Fibroblast of gingiva (primary cell): Measurements from ENCODE around the gene KCNQ1.

ENCODE experiments used
- DNase-seq: peaks from one replicate; pipeline ENCODE4 v3.0.0-alpha.2; 2011; ENCODE audit warnings: low read depth

KCNQ1 gene

GRCh38 chr11:2685566-2686359 lies 241.0 kb downstream of the KCNQ1 start:
- DNase-seq: no peak

- DNase-seq: no peak
Observed at GRCh38 chr11:2686360-2687222, 241.8 kb downstream of the KCNQ1 start.

- DNase-seq: no peak
Observed at GRCh38 chr11:2687223-2687530, 242.4 kb downstream of the KCNQ1 start.

- no peak for DNase-seq
Observed at GRCh38 chr11:2687782-2688191, 243.0 kb downstream of the KCNQ1 start.

- no peak for DNase-seq
Observed at GRCh38 chr11:2688381-2689231, 243.8 kb downstream of the KCNQ1 start.

GRCh38 chr11:2689651-2690575 lies 245.1 kb downstream of the KCNQ1 start:
- no peak for DNase-seq

- no peak for DNase-seq
Observed at GRCh38 chr11:2690596-2691354, 246.0 kb downstream of the KCNQ1 start.

- no peak for DNase-seq
Observed at GRCh38 chr11:2691355-2691761, 246.6 kb downstream of the KCNQ1 start.

- no peak for DNase-seq
Observed at GRCh38 chr11:2691991-2692875, 247.4 kb downstream of the KCNQ1 start.

GRCh38 chr11:2693271-2694261 lies 248.8 kb downstream of the KCNQ1 start:
- DNase-seq: no peak

- no peak for DNase-seq
Observed at GRCh38 chr11:2694495-2694894, 249.7 kb downstream of the KCNQ1 start.

GRCh38 chr11:2694995-2695939 lies 250.5 kb downstream of the KCNQ1 start:
- no peak for DNase-seq

- no peak for DNase-seq
Observed at GRCh38 chr11:2696455-2696854, 251.6 kb downstream of the KCNQ1 start.

- no peak for DNase-seq
Observed at GRCh38 chr11:2697866-2698265, 253.1 kb downstream of the KCNQ1 start.

- DNase-seq: no peak
Observed at GRCh38 chr11:2698386-2699184, 253.8 kb downstream of the KCNQ1 start.

GRCh38 chr11:2699185-2699530 lies 254.3 kb downstream of the KCNQ1 start:
- no peak for DNase-seq
